HEK293T (cell line): Measurements from ENCODE around the gene AKR1A1.

ENCODE experiments used
- BHLHE40 ChIP-seq: fragments of 450-650 bp; IDR thresholded peaks from 2 replicates; pipeline ENCODE4 v1.6.1; 2016; ENCODE audit warnings: mild to moderate bottlenecking, moderate library complexity, borderline replicate concordance
- ELF4 ChIP-seq: fragments of 450-650 bp; IDR thresholded peaks from 2 replicates; pipeline ENCODE4 v1.6.1; 2017; ENCODE audit warnings: antibody characterized with exemption
- FOXM1 ChIP-seq: fragments of 450-650 bp; IDR thresholded peaks from 2 replicates; pipeline ENCODE4 v1.6.1; 2017; ENCODE audit warnings: mild to moderate bottlenecking, borderline replicate concordance
- L3MBTL2 ChIP-seq: fragments of 450-650 bp; conservative IDR thresholded peaks from 2 replicates; pipeline ENCODE4 v1.6.1; 2016; ENCODE audit warnings: mild to moderate bottlenecking

DNA sequence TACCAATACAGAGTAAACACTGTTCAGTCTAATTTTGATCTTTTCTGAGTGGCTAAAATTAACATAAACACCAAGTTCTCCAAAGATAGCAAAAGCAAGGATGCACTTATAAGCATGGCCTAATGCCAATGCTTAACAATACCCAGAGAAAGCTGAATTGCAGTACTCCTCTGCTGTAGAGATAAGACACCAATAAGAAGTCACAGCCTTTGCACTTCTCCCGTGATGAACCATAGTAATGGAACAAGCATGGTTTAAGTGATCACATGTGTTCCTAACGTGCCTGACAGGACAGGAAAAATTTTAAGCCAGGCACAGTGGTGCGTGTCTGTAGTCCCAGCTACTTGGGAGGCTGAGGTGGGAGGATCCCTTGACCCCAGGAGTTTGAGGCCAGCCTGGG lies 34.6 kb upstream of the AKR1A1 start:
- TF ChIP-seq BHLHE40 = no peak
- TF ChIP-seq ELF4 = no peak
- no peak for TF ChIP-seq FOXM1
- TF ChIP-seq L3MBTL2 = no peak
